Measurements from ENCODE around the gene PLAGL2.

PLAGL2 gene

DNA sequence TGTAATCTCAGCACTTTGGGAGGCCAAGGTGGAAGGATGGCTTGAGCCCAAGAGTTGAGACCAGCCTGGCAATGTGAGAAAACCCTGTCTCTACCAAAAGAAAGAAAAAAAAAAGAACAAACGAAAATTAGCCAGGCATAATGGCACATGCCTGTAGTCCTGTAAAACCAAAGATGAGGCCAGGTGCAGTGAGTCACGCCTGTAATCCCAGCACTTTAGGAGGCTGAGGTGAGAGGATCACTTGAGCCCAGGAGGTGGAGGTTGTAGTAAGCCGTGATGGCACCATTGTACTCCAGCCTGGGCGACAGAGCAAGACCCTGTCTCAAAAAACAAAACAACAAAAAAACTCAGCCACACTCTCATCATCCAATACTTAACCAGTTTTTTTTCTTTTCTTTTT is 37.4 kb upstream of the PLAGL2 start:
- DNase-seq = no peak
- Mint-ChIP-seq H3K27ac (peak overlapping the region; percentile 51), H3K4me3 (no peak overlapping the region), H3K9me3 (no peaks in the 10 kb centered on the region), H3K36me3 (ENCODE audit: low read depth) (no peaks in the 10 kb centered on the region), H3K27me3 (ENCODE audit: low read depth, poor library complexity) (peaks cover 6% of the 10 kb centered on the region), H3K4me1 (peaks cover 7% of the 10 kb centered on the region)
- TF ChIP-seq CTCF (IDR thresholded peaks at IDR 0.05) = no peak

DNA sequence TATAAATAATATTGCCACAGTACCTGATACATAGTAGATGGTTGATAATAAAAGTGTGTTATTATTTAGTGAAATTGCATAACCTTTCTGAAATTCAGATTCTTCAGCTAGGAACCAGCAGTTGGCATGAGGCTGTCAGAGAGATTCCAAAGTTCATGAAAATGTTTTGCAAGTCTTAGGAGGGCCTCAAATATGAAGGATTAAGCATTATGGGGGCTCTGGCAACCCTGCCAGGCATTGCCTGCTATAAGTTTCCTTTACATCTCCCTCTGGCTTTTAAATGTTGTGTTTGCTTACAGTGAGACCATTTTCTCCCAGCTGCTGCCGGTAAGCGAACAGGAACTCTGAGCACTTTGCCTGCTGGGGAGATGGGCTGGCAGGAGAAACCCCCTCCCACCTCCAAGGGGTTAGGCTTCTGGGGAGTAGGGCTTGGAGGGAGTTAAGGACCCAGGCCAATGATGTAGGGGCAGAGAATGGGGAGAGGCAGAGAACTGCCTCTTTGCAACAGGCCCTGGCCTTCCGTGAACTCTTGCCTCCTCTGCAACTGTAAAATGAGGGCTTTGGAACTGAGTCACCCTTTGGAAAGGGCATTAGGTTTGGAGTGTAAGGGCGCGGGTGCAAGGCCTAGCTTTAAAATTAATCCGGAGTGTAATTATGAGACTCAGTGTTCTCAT is 36.7 kb upstream of the PLAGL2 start:
- H3K27me3 Mint-ChIP-seq (ENCODE audit: low read depth, poor library complexity) = peaks cover 9% of the 10 kb centered on the region
- peak overlapping the region; percentile 51 for H3K27ac Mint-ChIP-seq
- H3K9me3 Mint-ChIP-seq = no peaks in the 10 kb centered on the region
- H3K4me3 Mint-ChIP-seq = no peak overlapping the region
- DNase-seq = no peak
- H3K4me1 Mint-ChIP-seq = peaks cover 12% of the 10 kb centered on the region
- no peaks in the 10 kb centered on the region for H3K36me3 Mint-ChIP-seq (ENCODE audit: low read depth)
- no peak for TF ChIP-seq CTCF (IDR thresholded peaks at IDR 0.05)

DNA sequence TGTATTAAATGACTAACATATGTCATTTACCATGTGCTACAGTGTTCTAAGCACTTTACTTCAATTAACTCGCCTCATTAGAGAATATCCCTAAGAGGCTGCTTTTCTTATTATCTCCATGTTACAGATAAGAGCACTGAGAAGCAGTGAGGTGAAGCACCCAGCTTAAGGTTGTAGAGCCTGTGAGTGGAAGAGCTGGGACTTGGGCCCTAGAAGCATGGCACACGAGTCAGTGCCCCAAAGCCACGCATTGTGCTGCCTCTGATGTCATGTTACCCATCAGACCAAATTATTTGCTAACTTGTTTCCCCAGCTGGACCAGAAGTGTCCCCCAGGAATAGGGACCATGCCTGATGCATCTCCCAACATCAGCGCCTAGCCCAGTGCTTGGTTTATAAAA is 34.3 kb upstream of the PLAGL2 start:
- Mint-ChIP-seq H3K36me3 (ENCODE audit: low read depth) (peaks cover 7% of the 10 kb centered on the region), H3K9me3 (no peaks in the 10 kb centered on the region), H3K27ac (no peak overlapping the region), H3K27me3 (ENCODE audit: low read depth, poor library complexity) (peaks cover 9% of the 10 kb centered on the region), H3K4me1 (peaks cover 12% of the 10 kb centered on the region), H3K4me3 (no peak overlapping the region)
- no peak for TF ChIP-seq CTCF (IDR thresholded peaks at IDR 0.05)
- no peak for DNase-seq

GRCh38 chr20:32240205-32240604 is 32.7 kb upstream of the PLAGL2 start:
- TF ChIP-seq CTCF (IDR thresholded peaks at IDR 0.05) = no peak
- no peak for DNase-seq
- Mint-ChIP-seq H3K4me1 (peaks cover 17% of the 10 kb centered on the region), H3K9me3 (no peaks in the 10 kb centered on the region), H3K27ac (peak overlapping the region; percentile 66), H3K36me3 (ENCODE audit: low read depth) (peaks cover 14% of the 10 kb centered on the region), H3K27me3 (ENCODE audit: low read depth, poor library complexity) (peaks cover 6% of the 10 kb centered on the region), H3K4me3 (no peak overlapping the region)

GRCh38 chr20:32238483-32239425 is 31.2 kb upstream of the PLAGL2 start:
- Mint-ChIP-seq H3K36me3 (ENCODE audit: low read depth) (peaks cover 26% of the 10 kb centered on the region), H3K4me3 (no peak overlapping the region), H3K9me3 (no peaks in the 10 kb centered on the region), H3K27me3 (ENCODE audit: low read depth, poor library complexity) (peaks cover 3% of the 10 kb centered on the region), H3K27ac (no peak overlapping the region), H3K4me1 (peaks cover 17% of the 10 kb centered on the region)
- TF ChIP-seq CTCF (IDR thresholded peaks at IDR 0.05) = no peak
- no peak for DNase-seq
